GM19239 (cell line): Measurements from ENCODE around the gene HGD.
A peak's percentile ranks its signal among the peaks of the same experiment; 100 is the strongest.

ENCODE experiments used
- DNase-seq: peaks from one replicate; pipeline ENCODE4 v3.0.0; 2011; ENCODE audit warnings: low spot score; ENCODE audit not compliant: insufficient read length
- FAIRE-seq: peaks from 2 replicates; lab custom pipeline; 2011; peaks lifted over from hg19 to GRCh38; lab: Jason Lieb, UNC

Gene HGD

GRCh38 chr3:120597445-120598049 lies 84.5 kb downstream of the HGD start:
- FAIRE-seq (peak; percentile 87), DNase-seq (no peak)

GRCh38 chr3:120596853-120597223 lies 85.2 kb downstream of the HGD start:
- FAIRE-seq, result no peak
- DNase-seq, result no peak

GRCh38 chr3:120596116-120596852 lies 85.8 kb downstream of the HGD start, which contains the start of gene NDUFB4:
TSS of gene NDUFB4 (plus strand) at chr3:120596336. CDS start at chr3:120596360, 24 bp downstream.
- DNase-seq (peak; percentile 81), FAIRE-seq (peak; percentile 100)

GRCh38 chr3:120595788-120596115 lies 86.3 kb downstream of the HGD start:
- DNase-seq, result no peak
- FAIRE-seq, result no peak

- DNase-seq, result no peak
- no peak for FAIRE-seq
These were observed 94.6 kb downstream of the HGD start for GRCh38 chr3:120587332-120587975.
